ENCODE results near the gene RLN3.

GRCh38 chr19:14066134-14066533 lies 38.2 kb downstream of the RLN3 start:
- no peak for TF ChIP-seq CTCF (IDR thresholded peaks at IDR 0.05)
- no peak for TF ChIP-seq POLR2A (IDR thresholded peaks at IDR 0.05; ENCODE audit: low read depth)
- no peak for TF ChIP-seq POLR2AphosphoS5 (IDR thresholded peaks at IDR 0.05)

Measured in esophagus muscularis mucosa (tissue), 3 donors.